Measurements from ENCODE around the gene TSPEAR.

GRCh38 chr21:44484498-44485253 lies 226.7 kb downstream of the TSPEAR start:
- TF ChIP-seq CTCF (IDR thresholded peaks at IDR 0.05) (no peak), POLR2A (IDR thresholded peaks at IDR 0.05) (no peak)

Data from testis (tissue), 2 donors.